ENCODE data around the gene IFT52.
"Not testable (repeated sequence)": the region's sequence is repeated elsewhere in the genome, so short reads cannot be mapped to it uniquely, and the experiment has no call there.

The IFT52 gene

GRCh38 chr20:43568706-43569105 is 22.0 kb upstream of the IFT52 start:
- DNase-seq: no peak

- DNase-seq: no peak
These were observed 21.5 kb upstream of the IFT52 start for GRCh38 chr20:43569282-43569681.

GRCh38 chr20:43570496-43570895 is 20.2 kb upstream of the IFT52 start:
- DNase-seq: no peak

- no peak for DNase-seq
These were observed 19.4 kb upstream of the IFT52 start for GRCh38 chr20:43571310-43571709.

- no peak for DNase-seq
These were observed 19.0 kb upstream of the IFT52 start for GRCh38 chr20:43571771-43572170.

- no peak for DNase-seq
These were observed 17.8 kb upstream of the IFT52 start for GRCh38 chr20:43572891-43573290.

- no peak for DNase-seq
These were observed 14.6 kb upstream of the IFT52 start for GRCh38 chr20:43576108-43576507.

GRCh38 chr20:43579861-43580793 is 10.6 kb upstream of the IFT52 start:
- DNase-seq: no peak

GRCh38 chr20:43583133-43583864 is 7.4 kb upstream of the IFT52 start:
- no peak for DNase-seq

- DNase-seq: no peak
These were observed 6.7 kb upstream of the IFT52 start for GRCh38 chr20:43583982-43584432.

- DNase-seq: no peak
These were observed 6.1 kb upstream of the IFT52 start for GRCh38 chr20:43584448-43585136.

- no peak for DNase-seq
These were observed 4.1 kb upstream of the IFT52 start for GRCh38 chr20:43586641-43587040.

GRCh38 chr20:43588526-43588925 is 2.2 kb upstream of the IFT52 start:
- not testable (repeated sequence) for DNase-seq

- DNase-seq: no peak
These were observed 723 bp upstream of the IFT52 start for GRCh38 chr20:43590036-43590391.

- not testable (repeated sequence) for DNase-seq
These were observed 11.2 kb downstream of the IFT52 start for GRCh38 chr20:43601960-43602359.

- DNase-seq: no peak
These were observed 12.4 kb downstream of the IFT52 start for GRCh38 chr20:43603124-43603523.

- DNase-seq: no peak
These were observed 15.0 kb downstream of the IFT52 start for GRCh38 chr20:43605715-43606114.

- DNase-seq: not testable (repeated sequence)
These were observed 16.5 kb downstream of the IFT52 start for GRCh38 chr20:43607278-43607677.

- no peak for DNase-seq
These were observed 40.9 kb downstream of the IFT52 start for GRCh38 chr20:43631598-43631997.

- DNase-seq: no peak
These were observed 45.7 kb downstream of the IFT52 start for GRCh38 chr20:43636429-43636828.

- no peak for DNase-seq
These were observed 51.8 kb downstream of the IFT52 start for GRCh38 chr20:43642548-43642947.

GRCh38 chr20:43650997-43651525 is 60.3 kb downstream of the IFT52 start:
- DNase-seq: no peak

GRCh38 chr20:43651650-43652184 is 61.0 kb downstream of the IFT52 start:
- not testable (repeated sequence) for DNase-seq
